Fibroblast of peridontal ligament (primary cell): ENCODE measurements around the gene EPHB2.

Experiments used
- DNase-seq: peaks from one replicate; pipeline ENCODE4 v3.0.0-alpha.2; 2010; ENCODE audit errors: extremely low read depth

EPHB2 gene

GRCh38 chr1:22880174-22880601 lies 169.5 kb downstream of the EPHB2 start:
- no peak for DNase-seq

- DNase-seq, result no peak
Observed at GRCh38 chr1:22883406-22883805, 172.8 kb downstream of the EPHB2 start.

GRCh38 chr1:22884806-22885530 lies 174.3 kb downstream of the EPHB2 start:
- DNase-seq, result no peak

- DNase-seq, result peak; percentile 90
Observed at GRCh38 chr1:22886211-22886610, 175.6 kb downstream of the EPHB2 start.

GRCh38 chr1:22887491-22887890 lies 176.9 kb downstream of the EPHB2 start:
- DNase-seq, result no peak

- DNase-seq, result peak; percentile 74
Observed at GRCh38 chr1:22888320-22889075, 177.9 kb downstream of the EPHB2 start.

- DNase-seq, result peak; percentile 63
Observed at GRCh38 chr1:22889213-22889827, 178.7 kb downstream of the EPHB2 start.

GRCh38 chr1:22892789-22893188 lies 182.2 kb downstream of the EPHB2 start:
- no peak for DNase-seq

GRCh38 chr1:22893292-22893691 lies 182.7 kb downstream of the EPHB2 start:
- no peak for DNase-seq

GRCh38 chr1:22895357-22895756 lies 184.7 kb downstream of the EPHB2 start:
- no peak for DNase-seq

GRCh38 chr1:22896184-22896583 lies 185.5 kb downstream of the EPHB2 start:
- DNase-seq, result no peak

- DNase-seq, result no peak
Observed at GRCh38 chr1:22900451-22900850, 189.8 kb downstream of the EPHB2 start.

- peak; percentile 11 for DNase-seq
Observed at GRCh38 chr1:22903113-22903512, 192.5 kb downstream of the EPHB2 start.

GRCh38 chr1:22906968-22907367 lies 196.3 kb downstream of the EPHB2 start:
- DNase-seq, result no peak

- DNase-seq, result no peak
Observed at GRCh38 chr1:22907528-22907927, 196.9 kb downstream of the EPHB2 start.

- no peak for DNase-seq
Observed at GRCh38 chr1:22908880-22909426, 198.3 kb downstream of the EPHB2 start.

- DNase-seq, result no peak
Observed at GRCh38 chr1:22910286-22910685, 199.6 kb downstream of the EPHB2 start.

GRCh38 chr1:22910986-22911651 lies 200.5 kb downstream of the EPHB2 start:
- DNase-seq, result no peak

- no peak for DNase-seq
Observed at GRCh38 chr1:22912311-22912710, 201.7 kb downstream of the EPHB2 start.

GRCh38 chr1:22913421-22914141 lies 202.9 kb downstream of the EPHB2 start:
- DNase-seq, result no peak

GRCh38 chr1:22914156-22914555 lies 203.5 kb downstream of the EPHB2 start:
- no peak for DNase-seq
